Renal cortex interstitium (tissue), 15 donors: Measurements from ENCODE around the gene SMAD1. TPM values are rescaled to one million over a fixed set of nuclear protein-coding genes. Genes with fewer than 3 reads are reported as not detected.

Experiments used
- DNase-seq, 11 donors: peaks; one replicate each; pipeline ENCODE4 v3.0.0-alpha.2; 2013; ENCODE audit warnings: low read depth in 9 of 11, low spot score in 4 of 11; ENCODE audit errors: extremely low read depth in 1 of 11
- long read RNA-seq, 16 experiments: transcript quantifications; one replicate each; lab custom pipeline, GENCODE V29; 2026
- polyA plus RNA-seq, 3 donors: library from polyadenylated mRNA; unstranded; fragments of 120-200 nt; gene quantifications; one replicate each; pipeline ENCODE4 v1.2.1, GENCODE V29; 2013; ENCODE audit not compliant: insufficient read length in 3 of 3

The SMAD1 gene
- 10 to 100 TPM; 57.8 to 63.0 (median 61.3) TPM for polyA plus RNA-seq
- long read RNA-seq, donor 1, transcript SMAD1-201 (7 exons, 1,966 nt) = major isoform, 7 of 28 reads
- long read RNA-seq, donor 1, partial matches to known transcripts = 18 of 28 reads
- long read RNA-seq, donor 1, other reads (novel, unspliced or antisense) = 0 of 28 reads
- long read RNA-seq, donor 2, transcript SMAD1-201 (7 exons, 1,966 nt) = major isoform, 7 of 10 reads
- long read RNA-seq, donor 2, partial matches to known transcripts = 0 of 10 reads
- long read RNA-seq, donor 2, other reads (novel, unspliced or antisense) = 0 of 10 reads
- long read RNA-seq, donor 3, transcript SMAD1-201 (7 exons, 1,966 nt) = major isoform, 10 of 43 reads
- long read RNA-seq, donor 3, partial matches to known transcripts = 29 of 43 reads
- long read RNA-seq, donor 3, other reads (novel, unspliced or antisense) = 0 of 43 reads
- long read RNA-seq, donor 4, transcript SMAD1-201 (7 exons, 1,966 nt) = major isoform, 9 of 11 reads
- long read RNA-seq, donor 4, partial matches to known transcripts = 0 of 11 reads
- long read RNA-seq, donor 4, other reads (novel, unspliced or antisense) = 0 of 11 reads
- long read RNA-seq, donor 5 = 0 reads
- long read RNA-seq, donor 6, partial matches to known transcripts = 15 of 22 reads
- long read RNA-seq, donor 6, other reads (novel, unspliced or antisense) = 0 of 22 reads
- long read RNA-seq, donor 7, transcript SMAD1-201 (7 exons, 1,966 nt) = major isoform, 6 of 24 reads
- long read RNA-seq, donor 7, partial matches to known transcripts = 15 of 24 reads
- long read RNA-seq, donor 7, other reads (novel, unspliced or antisense) = 0 of 24 reads
- long read RNA-seq, donor 8 = 0 reads
- long read RNA-seq, donor 9, transcript SMAD1-201 (7 exons, 1,966 nt) = major isoform, 5 of 12 reads
- long read RNA-seq, donor 9, partial matches to known transcripts = 6 of 12 reads
- long read RNA-seq, donor 9, other reads (novel, unspliced or antisense) = 0 of 12 reads
- long read RNA-seq, donor 10, transcript SMAD1-201 (7 exons, 1,966 nt) = major isoform, 6 of 27 reads
- long read RNA-seq, donor 10, partial matches to known transcripts = 20 of 27 reads
- long read RNA-seq, donor 10, other reads (novel, unspliced or antisense) = 0 of 27 reads
- long read RNA-seq, donor 11, transcript SMAD1-201 (7 exons, 1,966 nt) = major isoform, 7 of 22 reads
- long read RNA-seq, donor 11, partial matches to known transcripts = 13 of 22 reads
- long read RNA-seq, donor 11, other reads (novel, unspliced or antisense) = 0 of 22 reads
- long read RNA-seq, donor 12, transcript SMAD1-201 (7 exons, 1,966 nt) = major isoform, 9 of 10 reads
- long read RNA-seq, donor 12, partial matches to known transcripts = 0 of 10 reads
- long read RNA-seq, donor 12, other reads (novel, unspliced or antisense) = 0 of 10 reads
- long read RNA-seq, donor 13 = 0 reads
- long read RNA-seq, donor 14, partial matches to known transcripts = 0 of 5 reads
- long read RNA-seq, donor 14, other reads (novel, unspliced or antisense) = 0 of 5 reads
- long read RNA-seq, donor 15, partial matches to known transcripts = 6 of 10 reads
- long read RNA-seq, donor 15, other reads (novel, unspliced or antisense) = 0 of 10 reads
- long read RNA-seq, donor 16, transcript SMAD1-201 (7 exons, 1,966 nt) = major isoform, 12 of 48 reads
- long read RNA-seq, donor 16, partial matches to known transcripts = 26 of 48 reads
- long read RNA-seq, donor 16, other reads (novel, unspliced or antisense) = 7 of 48 reads

DNA sequence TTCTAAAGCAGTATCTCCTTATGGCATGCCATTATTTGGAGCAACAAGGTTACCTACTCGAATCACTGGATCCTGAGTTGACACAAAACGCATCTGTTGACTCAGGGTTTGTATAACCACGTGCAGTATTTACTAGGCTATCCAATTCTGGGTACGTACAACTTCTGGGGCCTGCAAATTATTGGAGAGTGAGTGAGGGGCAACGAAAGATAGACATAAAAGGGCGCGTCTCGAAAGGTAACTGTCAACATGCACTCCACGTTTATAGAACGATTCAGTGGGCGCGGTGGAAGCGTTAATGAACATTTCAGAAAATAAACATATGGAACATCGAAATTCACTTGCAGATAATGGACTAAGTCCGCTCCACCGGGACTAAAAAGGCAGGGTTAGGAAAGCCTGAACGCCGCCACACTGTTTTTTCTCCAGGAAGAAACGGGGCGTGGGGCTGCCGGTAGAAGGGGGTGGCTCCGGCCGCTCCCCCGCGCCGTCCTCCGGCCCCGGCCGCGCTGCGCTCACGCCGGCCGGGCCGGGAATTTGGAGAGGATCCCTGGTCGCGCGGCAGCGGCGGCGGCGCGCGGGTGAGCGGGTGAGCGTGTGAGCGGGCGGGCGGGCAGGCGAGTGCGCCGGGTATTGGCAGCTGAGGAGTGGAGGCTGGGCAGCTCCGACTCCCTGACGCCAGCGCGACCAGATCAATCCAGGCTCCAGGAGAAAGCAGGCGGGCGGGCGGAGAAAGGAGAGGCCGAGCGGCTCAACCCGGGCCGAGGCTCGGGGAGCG is at the start of gene SMAD1:
SMAD1 (plus strand) TSS at position 690 of the 778 bp plus-strand sequence. CDS start 32,761 bp downstream, outside the sequence.
- peak in 8 of 11 donors; percentile 55 to 82 (median 76) for DNase-seq

DNA sequence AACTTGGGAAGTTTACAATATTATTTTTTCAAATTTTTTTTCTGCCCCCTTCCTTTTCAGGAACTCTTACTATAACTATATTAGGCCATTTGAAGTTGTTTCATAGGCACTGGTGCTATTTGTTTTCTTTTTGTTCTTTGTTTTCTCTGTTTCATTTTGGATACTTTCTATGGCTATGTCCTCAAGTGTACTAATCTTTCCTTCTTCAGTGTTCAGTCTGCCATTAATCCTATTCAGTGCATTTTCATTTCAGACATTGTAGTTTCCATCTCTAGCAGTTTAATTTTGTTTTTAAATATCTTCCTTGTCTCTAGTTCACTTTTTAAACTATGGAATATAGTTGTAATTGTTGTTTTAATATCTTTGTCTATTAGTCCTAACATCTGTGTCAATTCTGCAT is 48.0 kb upstream of the SMAD1 start:
- DNase-seq = no peak

DNA sequence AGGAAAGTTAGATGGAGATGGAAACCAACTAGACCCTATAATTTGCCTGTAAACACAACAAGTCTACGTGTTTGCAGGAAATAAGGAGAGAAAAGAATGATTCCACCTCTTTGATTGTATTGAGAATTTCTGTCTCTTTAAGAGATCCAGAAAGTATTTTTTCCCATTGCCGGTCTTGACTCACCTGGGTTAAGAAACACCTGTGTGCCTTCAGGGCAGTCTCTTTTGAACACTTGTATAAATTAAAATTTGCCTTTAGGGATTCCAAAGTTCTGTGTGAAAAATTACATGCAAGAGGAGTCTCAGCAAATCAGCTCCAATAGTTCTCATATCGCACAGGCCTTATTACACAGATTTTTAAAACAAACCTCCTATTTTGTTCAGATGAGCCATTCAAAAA is 46.0 kb upstream of the SMAD1 start:
- DNase-seq = no peak

DNA sequence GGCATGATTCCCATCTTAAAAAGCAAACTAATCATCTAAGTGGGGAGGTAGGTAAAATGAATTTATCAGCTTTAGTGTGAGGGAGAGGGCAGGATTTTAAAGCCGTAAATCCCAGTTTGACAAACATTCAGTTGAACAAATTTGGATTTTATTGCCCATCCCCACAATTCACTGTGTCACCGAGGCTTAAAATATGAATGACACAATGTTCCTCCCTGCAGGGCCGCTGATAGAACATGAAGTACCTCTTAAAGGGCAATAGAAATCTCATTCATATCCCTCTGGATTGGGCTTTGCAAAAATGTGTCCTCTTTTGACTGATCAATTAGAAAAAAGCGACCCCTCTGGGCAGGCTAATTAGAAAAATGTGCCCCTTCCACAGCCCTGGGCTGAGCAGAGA is 45.5 kb upstream of the SMAD1 start:
- no peak for DNase-seq

DNA sequence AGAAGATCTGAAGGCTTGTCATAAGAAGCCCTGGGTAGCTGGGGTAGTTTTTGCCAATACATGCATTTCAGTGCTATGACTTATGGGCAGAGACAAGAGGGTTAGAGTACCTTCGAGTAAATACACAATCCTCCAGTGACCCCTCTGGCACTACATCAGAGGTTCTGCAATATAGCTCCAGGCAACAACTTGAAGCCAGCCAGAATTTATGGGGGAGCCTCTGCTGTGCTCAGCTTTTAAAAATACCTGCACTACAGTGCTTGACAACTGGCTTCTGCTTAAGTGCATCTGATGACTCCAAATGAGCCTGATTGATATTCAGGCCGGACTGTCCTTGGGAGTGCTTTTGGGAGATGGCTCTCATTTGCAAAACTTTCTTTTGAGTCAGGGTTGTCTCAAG is 44.9 kb upstream of the SMAD1 start:
- peak in 1 of 11 donors; percentile 2 for DNase-seq

DNA sequence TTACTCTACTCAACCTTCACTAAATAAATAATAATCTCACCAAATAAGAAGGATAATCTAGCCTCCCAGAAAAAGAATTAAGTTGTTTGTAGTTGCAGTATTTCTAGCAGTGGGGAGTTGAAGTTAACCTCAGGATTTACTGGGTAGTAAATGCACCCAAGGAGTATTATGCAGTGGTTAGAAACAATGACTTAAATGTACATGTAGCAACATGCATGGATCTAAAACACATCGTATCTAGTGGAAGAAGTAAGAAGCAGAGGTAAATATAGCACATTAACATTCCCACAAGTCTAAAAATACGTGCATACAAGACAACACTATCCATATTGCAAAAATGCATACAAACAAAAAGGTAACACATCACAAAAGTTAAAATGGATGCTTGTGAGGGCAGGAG is 44.2 kb upstream of the SMAD1 start:
- no peak for DNase-seq

DNA sequence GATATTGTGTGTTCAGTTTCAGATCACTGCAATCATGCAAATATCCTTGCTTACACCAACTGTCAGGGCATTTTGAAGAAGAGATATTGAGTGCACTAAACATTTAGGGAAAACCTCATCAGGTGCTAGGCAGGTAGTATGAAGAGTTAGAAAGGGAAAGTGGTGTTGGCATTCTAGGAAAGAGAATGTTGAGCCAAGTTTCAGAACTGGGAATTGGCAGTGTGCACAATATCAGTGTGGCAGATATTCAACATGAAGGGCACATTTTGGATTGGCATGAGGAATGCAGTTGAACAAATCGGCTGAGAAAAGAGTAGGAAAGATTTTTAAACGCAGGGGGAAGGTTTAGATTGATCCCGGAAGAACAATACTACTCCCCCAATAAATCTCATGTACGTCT is 43.4 kb upstream of the SMAD1 start:
- DNase-seq = no peak

DNA sequence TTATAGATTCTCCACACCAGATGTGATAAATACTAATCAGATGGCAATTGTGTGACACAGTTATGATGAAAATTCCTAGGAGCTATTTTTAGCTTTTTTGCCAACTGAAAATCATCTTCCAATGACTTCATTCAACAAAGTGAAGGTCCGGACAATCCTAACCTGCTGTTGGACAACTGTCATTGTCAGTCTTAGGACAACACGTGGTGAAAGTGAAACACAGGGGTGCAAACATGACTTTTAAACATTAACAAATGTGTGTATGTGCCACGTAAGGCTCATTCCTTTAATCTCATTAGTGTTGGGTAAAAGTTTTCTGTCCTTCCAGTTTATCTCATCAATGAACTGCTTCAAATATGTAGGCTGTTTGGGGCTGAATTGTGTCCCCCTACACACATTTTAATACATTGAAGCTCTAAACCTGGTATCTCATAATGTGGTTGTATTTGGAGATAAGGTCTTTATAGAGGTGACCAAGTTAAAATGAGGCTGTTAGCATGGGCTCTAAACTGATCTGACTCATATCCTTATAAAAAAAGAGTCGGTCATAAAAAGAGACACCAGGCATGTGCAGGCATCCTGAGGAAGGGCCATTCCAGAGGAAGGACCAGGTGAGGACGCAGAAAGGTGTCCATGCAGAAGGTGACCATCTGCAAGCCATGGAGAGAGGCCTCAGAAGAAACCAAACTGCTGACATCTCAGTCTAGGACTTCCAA is 41.2 kb upstream of the SMAD1 start:
- no peak for DNase-seq

DNA sequence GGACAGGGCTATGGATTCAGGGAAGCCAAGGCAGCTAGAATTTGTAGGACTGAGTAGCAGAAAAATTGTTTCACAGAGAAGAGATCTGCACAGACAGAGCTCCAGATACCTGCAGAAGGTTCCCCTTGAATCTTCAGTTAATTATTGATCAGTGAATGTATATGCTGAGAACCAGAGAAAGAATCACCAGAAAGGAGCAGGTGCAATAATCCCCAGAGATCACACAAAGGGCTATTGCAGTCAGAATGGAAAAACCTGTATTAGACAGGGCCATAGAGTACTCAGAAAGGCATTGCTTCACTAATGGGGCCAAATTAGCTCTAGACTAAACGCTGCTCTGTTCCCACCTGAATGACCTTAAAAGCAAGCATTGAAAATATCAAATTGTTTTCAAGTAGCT is 35.5 kb upstream of the SMAD1 start:
- no peak for DNase-seq

DNA sequence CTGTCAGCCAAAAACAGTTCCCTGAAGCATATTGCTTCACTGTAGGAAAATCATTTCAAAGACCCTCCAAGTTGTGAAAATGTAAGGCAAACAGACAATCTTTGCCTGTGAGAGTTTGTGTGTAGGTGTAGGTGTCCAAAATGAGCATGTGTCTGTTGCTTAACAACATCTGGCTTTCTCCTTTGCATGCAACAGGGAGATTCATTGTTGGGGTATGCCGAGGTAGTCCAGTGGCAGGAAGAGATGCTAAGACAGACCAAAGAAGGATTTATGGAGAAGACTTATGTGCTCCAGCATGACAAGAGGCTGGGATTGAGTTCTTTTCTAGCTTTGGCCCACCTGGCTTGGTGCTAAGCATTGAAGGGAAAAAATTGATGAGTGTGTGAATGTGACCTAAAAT is 29.8 kb upstream of the SMAD1 start:
- DNase-seq = no peak

DNA sequence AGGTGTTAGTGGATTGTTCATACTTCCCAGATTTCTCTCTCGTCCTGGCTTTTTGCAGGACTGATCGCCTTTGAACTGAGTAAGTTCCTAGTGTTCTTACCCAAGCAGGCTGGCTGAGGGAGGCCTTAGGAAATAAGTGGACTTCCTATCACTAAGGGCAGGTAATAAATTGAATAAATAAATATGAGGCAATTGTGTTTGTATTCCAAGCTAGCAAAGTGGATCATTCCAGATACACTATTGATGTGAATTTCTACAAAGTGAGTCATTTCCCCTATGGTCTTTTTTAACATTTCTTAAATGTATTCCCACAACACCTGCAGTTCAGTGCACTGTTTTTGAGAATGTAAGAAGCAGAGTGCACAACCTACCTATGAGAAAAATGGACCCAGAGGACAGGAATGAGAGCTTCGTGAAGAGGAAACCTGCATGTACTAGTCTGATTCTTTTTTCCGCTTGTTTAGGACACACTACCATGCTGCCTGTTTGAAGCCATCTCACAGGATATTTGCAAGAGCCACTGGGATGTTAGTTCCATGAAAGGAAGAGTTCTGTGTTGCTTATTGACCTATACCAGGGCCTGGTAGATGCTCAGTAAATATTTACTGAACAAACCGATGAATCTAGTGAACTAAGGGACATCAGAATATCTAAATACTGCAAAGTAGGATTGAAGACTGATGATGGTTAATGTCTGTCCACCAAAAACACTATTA is 29.0 kb upstream of the SMAD1 start:
- DNase-seq = no peak

DNA sequence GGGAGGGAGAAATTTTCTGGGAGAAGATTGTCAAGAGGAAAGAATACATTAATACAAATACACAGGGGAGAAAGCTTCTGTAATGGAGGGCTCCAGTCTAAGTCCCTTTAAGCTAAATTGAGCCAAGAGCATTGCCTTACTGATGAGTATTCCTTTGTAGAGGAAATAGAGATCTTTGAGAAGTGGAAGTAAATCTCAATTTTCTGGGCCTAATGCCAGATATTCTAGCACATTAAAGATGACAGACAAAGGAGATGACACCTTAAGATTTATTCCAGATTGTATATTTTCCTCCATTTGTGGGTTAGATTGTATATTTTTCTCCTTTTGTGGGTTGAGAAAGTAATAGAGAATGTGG is 28.5 kb upstream of the SMAD1 start:
- no peak for DNase-seq

DNA sequence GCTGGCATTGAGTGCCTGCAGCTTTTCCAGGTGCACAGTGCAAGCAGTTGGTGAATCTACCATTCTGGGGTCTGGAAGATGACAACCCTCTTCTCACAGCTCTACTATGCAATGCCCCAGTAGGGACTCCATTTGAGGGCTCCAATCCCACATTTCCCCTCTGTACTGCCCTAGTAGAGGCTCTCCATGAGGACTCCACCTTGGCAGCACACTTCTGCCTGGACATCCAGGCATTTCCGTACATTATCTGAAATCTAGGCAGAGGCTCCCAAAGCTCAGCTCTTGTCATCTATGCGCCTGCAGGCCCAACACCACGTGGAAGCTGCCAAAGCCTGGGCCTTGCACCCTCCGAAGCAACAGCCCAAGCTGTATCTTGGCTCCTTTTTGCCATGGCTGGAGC is 8.4 kb upstream of the SMAD1 start:
- no peak for DNase-seq

DNA sequence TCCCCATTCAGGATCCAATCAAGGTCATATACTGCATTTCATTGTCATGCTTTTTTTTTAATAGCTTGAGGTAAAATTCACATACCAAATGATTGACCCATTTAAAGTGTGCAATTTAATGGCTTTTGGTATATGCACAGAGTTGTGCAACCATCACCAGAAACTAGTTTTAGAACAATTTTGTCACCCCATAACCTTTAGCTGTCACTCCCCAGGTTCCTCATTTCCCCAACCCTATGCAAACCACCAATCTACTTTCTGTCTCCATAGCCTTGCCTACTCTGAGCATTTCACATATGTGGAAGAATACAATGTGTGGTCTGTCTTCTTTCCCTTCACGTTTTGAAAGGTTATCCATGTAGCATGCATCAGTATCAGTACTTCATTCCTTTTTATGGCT is 1.4 kb upstream of the SMAD1 start:
- DNase-seq = no peak

DNA sequence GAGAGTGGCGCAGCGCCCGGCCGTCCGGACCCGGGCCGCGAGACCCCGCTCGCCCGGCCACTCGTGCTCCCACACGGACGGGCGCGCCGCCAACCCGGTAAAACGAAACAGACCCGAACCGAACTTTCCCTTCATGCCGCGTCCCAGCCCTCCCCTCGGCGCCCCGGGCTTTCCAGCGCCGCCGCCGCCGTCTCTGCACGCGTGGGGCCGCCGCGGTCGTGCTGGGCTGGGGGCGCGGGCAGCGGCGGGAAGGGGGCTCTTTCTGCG is 222 bp downstream of the SMAD1 start:
- no peak for DNase-seq

DNA sequence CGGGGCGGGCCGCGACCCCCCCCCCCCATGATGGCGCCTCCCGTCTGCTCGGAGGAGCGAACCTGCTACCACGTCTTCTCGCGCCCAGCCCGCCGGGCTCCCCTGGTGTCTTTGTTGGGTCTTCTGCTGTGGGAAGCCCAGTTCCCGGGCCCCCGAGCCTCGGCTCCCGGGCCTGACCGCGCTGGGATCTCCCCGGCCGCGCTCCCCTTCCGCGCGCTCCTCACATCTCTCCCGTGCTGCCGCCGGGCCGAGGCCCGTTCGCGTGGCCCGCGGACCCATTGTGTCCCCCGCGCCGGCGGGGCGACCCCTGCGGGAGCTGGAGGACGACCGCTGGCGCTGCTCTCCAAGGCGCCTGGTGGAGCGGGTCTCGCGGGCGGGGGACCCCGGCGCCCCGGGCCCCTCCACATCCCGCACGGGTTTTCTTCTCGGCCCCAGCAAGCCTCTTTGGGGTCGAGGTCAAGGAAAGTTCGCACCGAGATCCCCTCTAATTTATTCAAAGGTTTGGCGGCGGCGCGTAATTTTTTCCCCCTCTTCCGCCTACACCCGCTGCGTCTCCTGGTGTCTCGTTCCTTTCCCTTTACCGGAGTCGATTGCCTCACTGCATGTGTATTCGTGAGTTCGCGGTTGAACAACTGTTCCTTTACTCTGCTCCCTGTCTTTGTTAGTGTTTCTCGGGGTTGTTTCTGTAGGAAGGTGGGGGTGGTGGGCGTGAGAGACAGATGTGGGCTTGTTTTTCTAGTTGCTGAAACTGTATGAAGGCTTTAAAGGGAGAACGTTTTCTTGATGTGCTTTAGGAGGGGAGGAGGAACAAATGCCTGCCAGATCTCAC is 770 bp downstream of the SMAD1 start:
- DNase-seq = peak in 10 of 11 donors; percentile 48 to 78 (median 66)
